Fibroblast of gingiva (primary cell): ENCODE measurements around the gene ABAT.
"Not testable (repeated sequence)": the region's sequence is repeated elsewhere in the genome, so short reads cannot be mapped to it uniquely, and the experiment has no call there.

Source experiments
- DNase-seq: peaks from one replicate; pipeline ENCODE4 v3.0.0-alpha.2; 2011; ENCODE audit warnings: low read depth

The ABAT gene

DNA sequence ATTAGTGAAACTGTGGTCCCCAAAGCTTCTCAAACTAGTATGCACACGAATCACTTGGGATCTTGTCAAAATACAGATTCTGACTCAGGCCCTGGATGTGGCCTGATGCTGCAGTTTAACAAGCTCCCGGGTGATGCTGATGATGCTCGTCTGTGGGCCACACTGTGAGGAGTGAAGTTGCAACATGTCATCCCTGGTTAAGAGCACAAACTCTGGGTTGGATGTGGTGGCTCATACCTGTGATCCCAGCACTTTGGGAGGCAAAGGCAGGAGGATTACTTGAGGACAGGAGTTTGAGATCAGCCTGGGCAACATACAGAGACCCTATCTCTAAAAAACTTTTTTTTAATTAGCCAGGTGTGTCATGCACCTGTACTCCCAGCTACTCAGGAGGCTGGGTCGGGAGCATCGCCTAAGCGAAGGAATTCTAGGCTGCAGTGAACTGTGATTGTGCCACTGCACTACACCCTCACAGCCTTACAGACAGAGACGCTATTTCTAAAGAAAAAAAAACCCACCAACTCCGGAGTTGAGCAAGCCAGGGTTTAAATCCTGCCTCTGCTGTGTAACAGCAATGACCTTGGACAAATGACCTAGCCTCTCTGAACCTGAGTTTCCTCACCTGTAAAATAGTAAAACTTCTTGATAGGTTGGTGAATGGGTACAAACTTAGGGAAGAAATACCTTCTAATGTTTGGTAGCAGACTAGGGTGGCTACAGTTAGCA lies 24.4 kb upstream of the ABAT start:
- DNase-seq = no peak

- DNase-seq = not testable (repeated sequence)
Measured at GRCh38 chr16:8651958-8652357, 22.5 kb upstream of the ABAT start.

DNA sequence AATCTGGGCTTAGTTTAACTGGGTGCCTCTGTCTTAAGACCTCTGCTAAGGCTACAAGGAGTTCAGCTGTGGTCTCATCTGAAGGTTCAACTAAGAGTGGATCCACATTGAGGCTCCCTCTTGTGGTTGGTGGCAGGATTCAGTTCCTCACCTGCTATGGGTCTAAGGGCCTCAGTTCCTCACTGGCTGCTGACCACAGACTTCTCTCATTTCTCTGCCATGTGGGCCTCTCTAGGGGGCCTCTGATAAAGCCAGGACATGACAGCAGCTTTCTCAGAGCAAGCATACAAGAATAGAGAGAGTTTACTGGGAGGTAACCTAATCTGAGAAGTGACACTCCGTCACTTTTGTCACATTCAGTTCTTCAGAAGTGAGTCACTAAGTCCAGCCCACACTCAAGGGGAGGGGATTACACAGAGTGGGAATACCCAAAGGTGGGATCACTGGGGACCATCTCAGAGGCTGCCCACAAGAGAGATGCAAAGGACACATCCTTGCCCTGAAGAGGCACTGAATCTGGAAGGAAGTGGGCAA lies 19.2 kb upstream of the ABAT start:
- no peak for DNase-seq

- DNase-seq = no peak
Measured at GRCh38 chr16:8656376-8656775, 18.0 kb upstream of the ABAT start.

DNA sequence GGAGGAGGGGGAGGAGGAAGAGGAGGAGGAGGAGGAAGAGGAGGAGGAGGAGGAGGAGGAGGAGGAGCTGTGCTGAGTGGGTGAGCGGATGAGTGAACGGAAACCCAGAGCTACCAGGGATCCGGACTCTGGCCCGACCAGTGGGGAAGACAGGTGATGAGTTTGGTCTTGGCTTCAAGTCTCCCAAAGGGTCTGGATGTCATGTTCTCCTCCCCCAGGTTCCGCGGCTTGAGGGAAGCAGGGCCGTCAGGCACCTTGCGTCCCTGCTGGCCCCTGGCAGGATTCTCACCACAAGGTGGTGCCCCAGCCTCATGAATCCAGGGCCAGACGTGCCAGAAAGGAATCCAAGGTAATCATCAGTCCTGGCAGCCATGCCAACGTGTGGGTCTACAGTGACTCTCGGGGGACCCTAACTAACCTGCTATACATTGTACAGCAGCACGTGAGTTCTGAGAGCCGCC lies 13.5 kb upstream of the ABAT start:
- peak; percentile 21 for DNase-seq

- DNase-seq = no peak
Measured at GRCh38 chr16:8661703-8662102, 12.7 kb upstream of the ABAT start.

- no peak for DNase-seq
Measured at GRCh38 chr16:8663192-8664089, 11.0 kb upstream of the ABAT start.

- no peak for DNase-seq
Measured at GRCh38 chr16:8665529-8665928, 8.9 kb upstream of the ABAT start.

DNA sequence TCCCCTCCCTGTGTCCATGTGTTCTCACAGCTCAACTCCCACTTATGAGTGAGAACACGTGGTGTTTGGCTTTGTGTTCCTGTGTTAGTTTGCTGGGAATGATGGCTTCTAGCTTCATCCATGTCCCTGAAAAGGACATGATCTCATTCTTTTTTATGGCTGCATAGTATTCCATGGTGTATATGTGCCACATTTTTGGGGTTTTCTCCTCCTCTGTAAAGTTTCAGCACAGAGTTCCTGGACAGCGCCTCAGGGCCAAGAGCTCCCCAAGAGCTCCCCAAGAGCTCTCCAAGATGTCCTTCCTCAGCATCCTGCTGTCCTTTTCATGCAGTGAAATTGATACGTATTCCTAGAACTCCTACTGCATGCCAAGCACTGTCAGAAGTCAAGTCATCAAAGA lies 6.9 kb upstream of the ABAT start:
- DNase-seq = no peak

DNA sequence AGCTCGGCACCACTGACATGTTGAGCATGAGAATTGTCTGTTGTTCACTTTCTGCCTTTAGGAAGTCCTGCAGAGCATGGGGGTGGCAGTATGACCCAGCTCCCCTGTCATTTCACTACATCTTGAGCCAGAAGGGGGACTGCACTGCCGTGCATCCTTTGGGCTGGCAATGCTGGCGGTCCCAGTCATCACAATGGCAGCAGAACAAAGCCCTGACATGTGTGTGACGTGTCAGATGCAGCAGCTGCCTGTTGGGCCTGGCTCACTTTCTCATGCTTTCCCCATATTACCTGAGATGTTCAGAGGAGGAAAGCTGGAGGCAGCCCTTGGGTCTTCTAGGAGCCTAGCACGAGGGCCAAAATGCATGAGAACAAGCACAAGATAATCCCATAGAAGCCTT lies 6.3 kb upstream of the ABAT start:
- DNase-seq = no peak

DNA sequence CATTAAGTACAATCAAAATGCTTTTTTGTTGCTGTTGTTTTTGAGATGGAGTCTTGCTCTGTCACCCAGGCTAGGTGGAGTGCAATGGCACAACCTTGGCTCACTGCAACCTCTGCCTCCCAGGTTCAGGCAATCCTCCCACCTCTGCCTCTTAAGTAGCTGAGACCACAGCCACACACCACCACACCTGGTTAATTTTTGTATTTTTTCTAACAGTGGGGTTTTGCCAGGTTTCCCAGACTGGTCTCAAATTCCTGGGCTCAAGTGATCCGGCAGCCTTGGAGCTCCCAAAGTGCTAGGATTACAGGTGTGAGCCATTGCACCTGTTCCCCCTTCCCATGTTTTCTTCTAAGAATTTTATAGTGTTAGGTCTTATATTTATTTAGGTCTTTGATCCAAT lies 4.9 kb upstream of the ABAT start:
- no peak for DNase-seq

GRCh38 chr16:8670014-8670560 lies 4.3 kb upstream of the ABAT start:
- DNase-seq = no peak

DNA sequence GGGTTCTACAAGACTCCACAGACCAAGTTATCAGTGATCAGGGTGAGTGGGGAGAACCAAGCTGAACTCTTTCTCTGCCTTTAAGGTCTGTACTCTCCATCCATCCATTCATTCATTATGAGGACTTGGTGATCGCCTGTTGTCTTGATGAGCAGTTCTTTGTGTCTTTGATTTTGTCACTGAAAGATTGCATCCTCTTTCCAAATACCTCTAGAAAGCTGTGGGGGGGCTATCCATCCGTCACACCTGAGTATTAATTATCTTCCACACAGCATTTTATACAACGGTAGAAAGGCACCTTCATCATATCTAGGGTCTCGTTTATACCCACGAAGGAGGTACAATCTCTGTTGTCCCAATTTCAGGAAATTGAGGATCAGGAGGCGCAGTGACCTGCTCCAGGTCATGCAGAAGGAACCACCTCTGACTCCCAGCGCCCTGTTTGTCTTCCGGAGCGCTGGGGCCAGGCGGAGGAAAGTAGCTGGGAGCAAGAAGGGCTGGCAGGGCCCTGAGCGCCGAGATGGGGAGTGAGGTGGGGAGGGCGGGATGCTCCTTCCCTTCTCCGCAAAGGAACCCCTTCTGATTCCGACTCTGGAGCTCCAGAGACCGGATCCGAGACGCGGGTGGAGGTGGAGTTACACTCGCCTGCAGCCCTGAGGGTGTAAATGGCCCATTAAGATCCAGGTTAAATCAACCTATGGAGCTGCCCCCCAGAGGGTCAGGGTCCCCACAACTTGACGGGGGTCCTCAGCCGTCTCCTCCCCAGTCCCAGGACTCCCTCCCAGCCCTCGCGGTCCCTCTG lies 605 bp upstream of the ABAT start:
- DNase-seq = no peak

GRCh38 chr16:8675183-8676159 lies 1.1 kb downstream of the ABAT start:
- no peak for DNase-seq

DNA sequence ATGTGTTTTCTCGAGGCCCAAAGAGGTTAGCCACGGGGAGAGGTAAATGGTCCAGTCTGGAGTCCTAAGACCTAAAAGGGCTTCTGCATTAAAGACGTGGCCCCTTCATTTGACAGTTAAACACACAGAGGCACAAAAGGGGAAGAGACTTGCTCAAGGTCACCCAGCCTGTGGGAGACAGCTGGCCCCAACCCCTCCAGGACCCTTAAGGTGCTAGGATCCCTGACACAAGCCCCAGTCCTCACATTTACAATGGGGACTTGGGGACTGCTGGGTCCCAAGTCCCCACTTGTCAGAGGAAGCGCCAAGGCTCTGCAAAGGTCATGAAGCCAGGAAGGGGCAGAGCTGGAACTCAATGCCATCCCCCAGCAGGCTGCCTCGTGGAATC lies 1.7 kb downstream of the ABAT start:
- DNase-seq = no peak

DNA sequence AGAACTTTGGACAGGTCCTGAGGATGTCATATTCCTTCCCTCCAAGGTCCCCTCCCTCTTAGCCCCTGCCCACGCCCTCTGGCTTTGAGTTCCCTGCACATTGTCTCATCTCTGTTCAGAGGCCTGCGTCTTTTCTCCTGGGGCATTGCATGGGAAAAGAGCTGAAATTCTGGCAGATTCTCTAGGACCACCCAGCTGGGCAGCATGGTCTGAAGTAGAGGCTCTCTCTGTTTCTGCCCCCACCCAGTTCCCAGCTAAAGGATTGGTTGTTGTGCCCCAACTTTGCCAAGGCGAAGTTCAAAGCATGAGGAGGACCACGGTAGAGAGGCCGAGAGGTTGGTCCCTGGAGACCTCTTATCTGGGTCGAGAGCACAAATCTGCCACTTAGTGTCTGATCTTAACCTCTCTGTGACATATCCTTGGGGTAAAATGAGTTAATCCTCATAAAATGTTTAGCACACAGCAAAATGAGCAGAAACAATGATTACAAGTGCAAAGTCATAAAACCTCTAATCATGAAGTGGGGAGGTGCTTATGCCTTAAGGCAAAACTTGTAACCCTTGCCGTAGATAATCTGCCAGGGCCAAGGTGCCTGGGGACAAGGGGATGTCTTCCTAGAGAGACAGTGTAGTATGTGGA lies 2.4 kb downstream of the ABAT start:
- DNase-seq = no peak

- DNase-seq = peak; percentile 26
Measured at GRCh38 chr16:8677481-8677880, 3.1 kb downstream of the ABAT start.

DNA sequence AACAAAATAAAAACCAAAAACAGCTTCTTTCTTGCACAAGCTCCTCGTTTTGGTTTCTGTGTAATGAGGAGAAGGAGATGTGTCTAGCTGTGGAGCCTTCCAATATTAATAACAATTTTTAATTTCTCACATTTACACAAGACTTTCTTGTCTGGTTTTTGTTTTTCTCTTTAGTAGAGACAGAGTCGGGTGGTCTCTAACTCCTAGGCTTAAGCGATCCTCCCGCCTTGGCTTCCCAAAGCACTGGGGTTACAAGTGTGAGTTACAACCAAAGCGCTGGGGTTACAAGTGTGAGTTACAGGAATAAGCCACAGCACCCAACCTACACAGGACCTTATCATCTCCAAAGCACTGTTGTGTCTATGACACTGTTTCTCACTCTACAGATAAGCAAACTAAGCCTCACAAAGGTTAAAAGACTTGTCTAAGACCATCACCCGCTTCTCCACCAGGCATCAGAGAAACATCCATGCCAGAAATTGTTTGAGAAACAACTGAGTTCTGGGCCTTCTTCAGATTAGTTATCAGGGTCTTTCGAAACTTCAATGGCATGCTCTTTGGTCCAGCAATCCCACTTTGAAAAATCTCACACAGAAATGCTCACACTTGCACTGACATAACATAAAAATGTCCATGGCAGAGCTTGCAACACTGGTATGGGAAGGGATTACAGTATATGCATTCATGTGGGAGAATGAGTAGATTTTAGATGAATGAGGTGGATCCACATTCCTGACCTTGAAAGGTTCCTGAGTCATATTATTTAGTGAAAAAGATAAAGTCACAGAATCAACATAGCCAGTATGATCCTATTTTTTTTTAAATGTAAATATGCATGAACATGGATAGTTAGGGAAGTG lies 3.9 kb downstream of the ABAT start:
- no peak for DNase-seq

- DNase-seq = no peak
Measured at GRCh38 chr16:8679151-8679550, 4.7 kb downstream of the ABAT start.
